ENCODE results near the gene PBLD. TPM values are rescaled to one million over a fixed set of nuclear protein-coding genes. Genes with fewer than 3 reads are reported as not detected.
"Not testable (repeated sequence)": the region's sequence is repeated elsewhere in the genome, so short reads cannot be mapped to it uniquely, and the experiment has no call there.

Gene PBLD
- total and polyA plus RNA-seq, 8 donors = 10.7 to 43.6 (median 27.5) TPM

GRCh38 chr10:68327889-68328786 lies 4.6 kb downstream of the PBLD start:
- H3K27ac ChIP-seq = peak overlapping the region in 4 of 5 donors; percentile 59 to 100 (median 87)
- H3K9me3 ChIP-seq = no peaks in the 10 kb centered on the region
- peak overlapping the region in 1 of 4 donors; percentile 10 for H3K4me3 ChIP-seq
- H3K36me3 ChIP-seq = no peaks in the 10 kb centered on the region
- H3K4me1 ChIP-seq = peaks cover 17 to 35% (median 25%) of the 10 kb centered on the region in 4 donors
- WGBS, 5 donors = 22 to 38% (median 30%) methylated on average over 4 of the region's 4 CpGs
- H3K27me3 ChIP-seq = no peaks in the 10 kb centered on the region
- DNase-seq = peak in 1 of 2 donors; percentile 61
- intact Hi-C loops (cut with DNase I; ENCODE audit: low total_unique reads) = no loop called here
- TF ChIP-seq POLR2A (IDR thresholded peaks at IDR 0.05) (no peak), POLR2AphosphoS5 (IDR thresholded peaks at IDR 0.05) (no peak), EP300 (IDR thresholded peaks at IDR 0.05) (no peak)
- TF ChIP-seq, protein P1, sequence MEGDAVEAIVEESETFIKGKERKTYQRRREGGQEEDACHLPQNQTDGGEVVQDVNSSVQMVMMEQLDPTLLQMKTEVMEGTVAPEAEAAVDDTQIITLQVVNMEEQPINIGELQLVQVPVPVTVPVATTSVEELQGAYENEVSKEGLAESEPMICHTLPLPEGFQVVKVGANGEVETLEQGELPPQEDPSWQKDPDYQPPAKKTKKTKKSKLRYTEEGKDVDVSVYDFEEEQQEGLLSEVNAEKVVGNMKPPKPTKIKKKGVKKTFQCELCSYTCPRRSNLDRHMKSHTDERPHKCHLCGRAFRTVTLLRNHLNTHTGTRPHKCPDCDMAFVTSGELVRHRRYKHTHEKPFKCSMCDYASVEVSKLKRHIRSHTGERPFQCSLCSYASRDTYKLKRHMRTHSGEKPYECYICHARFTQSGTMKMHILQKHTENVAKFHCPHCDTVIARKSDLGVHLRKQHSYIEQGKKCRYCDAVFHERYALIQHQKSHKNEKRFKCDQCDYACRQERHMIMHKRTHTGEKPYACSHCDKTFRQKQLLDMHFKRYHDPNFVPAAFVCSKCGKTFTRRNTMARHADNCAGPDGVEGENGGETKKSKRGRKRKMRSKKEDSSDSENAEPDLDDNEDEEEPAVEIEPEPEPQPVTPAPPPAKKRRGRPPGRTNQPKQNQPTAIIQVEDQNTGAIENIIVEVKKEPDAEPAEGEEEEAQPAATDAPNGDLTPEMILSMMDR (IDR thresholded peaks at IDR 0.05) = no peak

DNA sequence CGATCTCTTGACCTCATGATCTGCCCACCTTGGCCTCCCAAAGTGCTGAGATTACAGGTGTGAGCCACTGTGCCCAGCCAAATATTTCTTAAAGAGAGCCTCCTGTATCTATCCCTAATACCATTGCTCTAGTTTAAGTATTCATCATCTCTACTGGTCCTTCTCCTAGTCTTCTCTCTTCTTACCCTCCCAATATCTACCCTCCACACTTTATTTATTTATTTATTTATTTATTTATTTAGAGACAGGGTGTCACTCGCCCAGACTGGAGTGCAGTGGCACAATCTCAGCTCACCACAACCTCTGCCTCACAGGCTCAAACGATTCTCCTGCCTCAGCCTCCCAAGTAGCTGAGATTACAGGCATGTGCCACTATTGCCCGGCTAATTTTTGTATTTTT lies 8.3 kb downstream of the PBLD start:
- 91 to 96% (median 95%) methylated on average over 4 of the region's 4 CpGs for WGBS, 5 donors
- DNase-seq; H3K9me3 ChIP-seq; H3K27me3 ChIP-seq; intact Hi-C loops (cut with DNase I; ENCODE audit: low total_unique reads); H3K36me3 ChIP-seq; H3K4me3 ChIP-seq; H3K27ac ChIP-seq: not testable (repeated sequence)
- peaks cover 8 to 21% (median 14%) of the 10 kb centered on the region in 4 donors for H3K4me1 ChIP-seq

- no peaks in the 10 kb centered on the region for H3K27me3 ChIP-seq
- intact Hi-C loops (cut with DNase I; ENCODE audit: low total_unique reads) = no loop called here
- no peak overlapping the region for H3K27ac ChIP-seq
- H3K36me3 ChIP-seq = no peaks in the 10 kb centered on the region
- H3K4me3 ChIP-seq = no peak overlapping the region
- peaks cover 0 to 21% (median 15%) of the 10 kb centered on the region in 4 donors for H3K9me3 ChIP-seq
- 68 to 94% (median 78%) methylated on average over 1 of the region's 1 CpG for WGBS, 5 donors
- TF ChIP-seq POLR2A (IDR thresholded peaks at IDR 0.05) (no peak), EP300 (IDR thresholded peaks at IDR 0.05) (no peak), POLR2AphosphoS5 (IDR thresholded peaks at IDR 0.05) (no peak)
- TF ChIP-seq, protein P1 (IDR thresholded peaks at IDR 0.05) = no peak
- peaks cover 0 to 6% (median 0%) of the 10 kb centered on the region in 4 donors for H3K4me1 ChIP-seq
- no peak for DNase-seq
These were observed 14.2 kb downstream of the PBLD start for GRCh38 chr10:68318331-68319059.

DNA sequence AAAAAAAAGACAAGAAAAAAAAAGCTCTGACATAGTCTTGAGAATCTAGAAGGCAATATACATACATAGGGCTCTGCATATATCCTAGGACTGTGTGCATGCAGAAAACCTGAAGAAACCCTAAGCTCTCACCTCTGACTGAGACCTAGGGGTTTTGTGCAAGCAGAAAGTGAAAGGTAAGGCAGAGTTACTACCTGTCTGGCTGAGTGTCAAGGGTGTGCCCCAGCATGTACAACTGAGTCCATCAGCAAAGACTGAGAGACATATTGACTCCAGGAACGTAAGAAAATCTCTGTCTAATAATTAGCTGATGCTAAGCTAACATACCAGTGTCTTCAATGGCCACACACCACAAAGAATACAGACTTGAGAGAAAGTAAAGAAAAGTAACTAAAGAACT lies 17.1 kb downstream of the PBLD start:
- H3K27ac ChIP-seq = peak overlapping the region in 1 of 5 donors; percentile 26
- intact Hi-C loops (cut with DNase I; ENCODE audit: low total_unique reads) = no loop called here
- no peak overlapping the region for H3K4me3 ChIP-seq
- H3K9me3 ChIP-seq = peaks cover 0 to 21% (median 15%) of the 10 kb centered on the region in 4 donors
- DNase-seq = no peak
- TF ChIP-seq, protein P1 (IDR thresholded peaks at IDR 0.05) = no peak
- no peak for TF ChIP-seq POLR2A (IDR thresholded peaks at IDR 0.05)
- TF ChIP-seq EP300 (IDR thresholded peaks at IDR 0.05) = no peak
- TF ChIP-seq POLR2AphosphoS5 (IDR thresholded peaks at IDR 0.05) = no peak
- peaks cover 0 to 6% (median 0%) of the 10 kb centered on the region in 4 donors for H3K4me1 ChIP-seq
- H3K36me3 ChIP-seq = no peaks in the 10 kb centered on the region
- no peaks in the 10 kb centered on the region for H3K27me3 ChIP-seq
- 53 to 79% (median 63%) methylated on average over 1 of the region's 1 CpG for WGBS, 5 donors

All from stomach (tissue), 9 donors.